Activated naive CD8-positive, alpha-beta T cell treated with anti-CD3 and anti-CD28 coated beads, Interleukin-2, amount 50 U/mL, for 24 hours (primary cell): ENCODE data around the gene KCNJ8.

Source experiments
- ATAC-seq: fragments of 150-1000 bp; cut with Tn5 transposase; one replicate; pipeline ENCODE4 v1.10.0; 2021
- DNase-seq: peaks from one replicate; pipeline ENCODE4 v3.0.0; 2021
- H3K27ac Mint-ChIP-seq: one replicate; pipeline ENCODE4 v1.8.0; 2021; ENCODE audit warnings: mild to moderate bottlenecking, mixed read lengths
- H3K27me3 Mint-ChIP-seq: one replicate; pipeline ENCODE4 v1.8.0; 2021; ENCODE audit warnings: mixed read lengths
- H3K36me3 Mint-ChIP-seq: one replicate; pipeline ENCODE4 v1.8.0; 2021; ENCODE audit warnings: low read depth, mixed read lengths
- H3K4me1 Mint-ChIP-seq: one replicate; pipeline ENCODE4 v1.8.0; 2021; ENCODE audit warnings: mixed read lengths
- H3K4me3 Mint-ChIP-seq: one replicate; pipeline ENCODE4 v1.8.0; 2021; ENCODE audit warnings: mild to moderate bottlenecking, moderate library complexity, mixed read lengths
- H3K9me3 Mint-ChIP-seq: one replicate; pipeline ENCODE4 v1.8.0; 2021; ENCODE audit warnings: mixed read lengths

KCNJ8 gene

GRCh38 chr12:21766403-21766802 lies 8.1 kb downstream of the KCNJ8 start:
- H3K36me3 Mint-ChIP-seq = no peaks in the 10 kb centered on the region
- peaks cover 3% of the 10 kb centered on the region for H3K27me3 Mint-ChIP-seq
- H3K4me1 Mint-ChIP-seq = no peaks in the 10 kb centered on the region
- H3K27ac Mint-ChIP-seq = no peak overlapping the region
- ATAC-seq (no peak), DNase-seq (no peak)
- H3K4me3 Mint-ChIP-seq = no peak overlapping the region
- H3K9me3 Mint-ChIP-seq = no peaks in the 10 kb centered on the region

- Mint-ChIP-seq H3K36me3 (no peaks in the 10 kb centered on the region), H3K27ac (no peak overlapping the region), H3K9me3 (no peaks in the 10 kb centered on the region), H3K4me3 (no peak overlapping the region), H3K27me3 (peaks cover 3% of the 10 kb centered on the region), H3K4me1 (no peaks in the 10 kb centered on the region)
- no peak for ATAC-seq
- DNase-seq = no peak
These were observed 9.6 kb downstream of the KCNJ8 start for GRCh38 chr12:21764950-21765349.

- no peak for DNase-seq
- H3K9me3 Mint-ChIP-seq = peaks cover 3% of the 10 kb centered on the region
- no peaks in the 10 kb centered on the region for H3K36me3 Mint-ChIP-seq
- ATAC-seq = no peak
- no peak overlapping the region for H3K27ac Mint-ChIP-seq
- peaks cover 3% of the 10 kb centered on the region for H3K27me3 Mint-ChIP-seq
- H3K4me3 Mint-ChIP-seq = no peak overlapping the region
- H3K4me1 Mint-ChIP-seq = no peaks in the 10 kb centered on the region
These were observed 10.4 kb downstream of the KCNJ8 start for GRCh38 chr12:21764065-21764464.

GRCh38 chr12:21763531-21763930 lies 11.0 kb downstream of the KCNJ8 start:
- Mint-ChIP-seq H3K9me3 (peaks cover 3% of the 10 kb centered on the region), H3K27ac (no peak overlapping the region), H3K27me3 (peaks cover 3% of the 10 kb centered on the region), H3K36me3 (no peaks in the 10 kb centered on the region), H3K4me1 (no peaks in the 10 kb centered on the region), H3K4me3 (no peak overlapping the region)
- DNase-seq = no peak
- no peak for ATAC-seq

GRCh38 chr12:21759737-21760136 lies 14.8 kb downstream of the KCNJ8 start:
- no peak for ATAC-seq
- no peak for DNase-seq
- no peaks in the 10 kb centered on the region for H3K36me3 Mint-ChIP-seq
- no peak overlapping the region for H3K4me3 Mint-ChIP-seq
- H3K9me3 Mint-ChIP-seq = peaks cover 3% of the 10 kb centered on the region
- peaks cover 3% of the 10 kb centered on the region for H3K27me3 Mint-ChIP-seq
- no peaks in the 10 kb centered on the region for H3K4me1 Mint-ChIP-seq
- no peak overlapping the region for H3K27ac Mint-ChIP-seq

- Mint-ChIP-seq H3K27ac (no peak overlapping the region), H3K9me3 (peaks cover 3% of the 10 kb centered on the region), H3K4me1 (no peaks in the 10 kb centered on the region), H3K4me3 (no peak overlapping the region), H3K36me3 (no peaks in the 10 kb centered on the region), H3K27me3 (peaks cover 3% of the 10 kb centered on the region)
- no peak for ATAC-seq
- DNase-seq = no peak
These were observed 16.8 kb downstream of the KCNJ8 start for GRCh38 chr12:21757735-21758134.

- no peak overlapping the region for H3K27ac Mint-ChIP-seq
- H3K36me3 Mint-ChIP-seq = no peaks in the 10 kb centered on the region
- H3K27me3 Mint-ChIP-seq = no peaks in the 10 kb centered on the region
- DNase-seq = no peak
- no peak for ATAC-seq
- peaks cover 3% of the 10 kb centered on the region for H3K9me3 Mint-ChIP-seq
- no peaks in the 10 kb centered on the region for H3K4me1 Mint-ChIP-seq
- no peak overlapping the region for H3K4me3 Mint-ChIP-seq
These were observed 17.8 kb downstream of the KCNJ8 start for GRCh38 chr12:21756699-21757098.

- ATAC-seq (no peak), DNase-seq (no peak)
- H3K4me1 Mint-ChIP-seq = no peaks in the 10 kb centered on the region
- H3K4me3 Mint-ChIP-seq = no peak overlapping the region
- no peaks in the 10 kb centered on the region for H3K36me3 Mint-ChIP-seq
- H3K9me3 Mint-ChIP-seq = no peaks in the 10 kb centered on the region
- H3K27me3 Mint-ChIP-seq = peaks cover 3% of the 10 kb centered on the region
- H3K27ac Mint-ChIP-seq = no peak overlapping the region
These were observed 23.0 kb downstream of the KCNJ8 start for GRCh38 chr12:21751517-21751916.

GRCh38 chr12:21745258-21745657 lies 29.2 kb downstream of the KCNJ8 start:
- DNase-seq = no peak
- Mint-ChIP-seq H3K27me3 (peaks cover 13% of the 10 kb centered on the region), H3K4me3 (no peak overlapping the region), H3K36me3 (no peaks in the 10 kb centered on the region), H3K27ac (no peak overlapping the region), H3K4me1 (no peaks in the 10 kb centered on the region), H3K9me3 (peaks cover 6% of the 10 kb centered on the region)
- no peak for ATAC-seq

- no peaks in the 10 kb centered on the region for H3K36me3 Mint-ChIP-seq
- peaks cover 12% of the 10 kb centered on the region for H3K27me3 Mint-ChIP-seq
- no peak for DNase-seq
- H3K4me1 Mint-ChIP-seq = no peaks in the 10 kb centered on the region
- no peaks in the 10 kb centered on the region for H3K9me3 Mint-ChIP-seq
- no peak overlapping the region for H3K27ac Mint-ChIP-seq
- no peak for ATAC-seq
- no peak overlapping the region for H3K4me3 Mint-ChIP-seq
These were observed 43.4 kb downstream of the KCNJ8 start for GRCh38 chr12:21731144-21731543.

- H3K9me3 Mint-ChIP-seq = no peaks in the 10 kb centered on the region
- no peak for DNase-seq
- no peak for ATAC-seq
- no peaks in the 10 kb centered on the region for H3K36me3 Mint-ChIP-seq
- H3K4me3 Mint-ChIP-seq = no peak overlapping the region
- H3K27me3 Mint-ChIP-seq = peaks cover 4% of the 10 kb centered on the region
- no peak overlapping the region for H3K27ac Mint-ChIP-seq
- H3K4me1 Mint-ChIP-seq = no peaks in the 10 kb centered on the region
These were observed 48.8 kb downstream of the KCNJ8 start for GRCh38 chr12:21725731-21726130.

GRCh38 chr12:21718944-21719650 lies 55.4 kb downstream of the KCNJ8 start:
- no peak for ATAC-seq
- no peak overlapping the region for H3K27ac Mint-ChIP-seq
- DNase-seq = no peak
- peaks cover 8% of the 10 kb centered on the region for H3K27me3 Mint-ChIP-seq
- H3K36me3 Mint-ChIP-seq = no peaks in the 10 kb centered on the region
- no peak overlapping the region for H3K4me3 Mint-ChIP-seq
- no peaks in the 10 kb centered on the region for H3K4me1 Mint-ChIP-seq
- no peaks in the 10 kb centered on the region for H3K9me3 Mint-ChIP-seq

GRCh38 chr12:21718403-21718802 lies 56.1 kb downstream of the KCNJ8 start:
- no peaks in the 10 kb centered on the region for H3K36me3 Mint-ChIP-seq

GRCh38 chr12:21717767-21718166 lies 56.7 kb downstream of the KCNJ8 start:
- DNase-seq (no peak), ATAC-seq (no peak)
- H3K4me3 Mint-ChIP-seq = no peak overlapping the region
- no peaks in the 10 kb centered on the region for H3K4me1 Mint-ChIP-seq
- peaks cover 10% of the 10 kb centered on the region for H3K27me3 Mint-ChIP-seq
- no peaks in the 10 kb centered on the region for H3K9me3 Mint-ChIP-seq
- H3K27ac Mint-ChIP-seq = no peak overlapping the region
- H3K36me3 Mint-ChIP-seq = no peaks in the 10 kb centered on the region

More at GRCh38 chr12:21718403-21718802, 56.1 kb downstream of the KCNJ8 start:
- peaks cover 10% of the 10 kb centered on the region for H3K27me3 Mint-ChIP-seq
- no peaks in the 10 kb centered on the region for H3K4me1 Mint-ChIP-seq
- H3K9me3 Mint-ChIP-seq = no peaks in the 10 kb centered on the region
- ATAC-seq = no peak
- no peak overlapping the region for H3K4me3 Mint-ChIP-seq
- no peak overlapping the region for H3K27ac Mint-ChIP-seq
- no peak for DNase-seq

- Mint-ChIP-seq H3K4me1 (no peaks in the 10 kb centered on the region), H3K27me3 (peaks cover 12% of the 10 kb centered on the region), H3K27ac (no peak overlapping the region), H3K4me3 (no peak overlapping the region), H3K9me3 (no peaks in the 10 kb centered on the region), H3K36me3 (no peaks in the 10 kb centered on the region)
- ATAC-seq (no peak), DNase-seq (no peak)
These were observed 59.1 kb downstream of the KCNJ8 start for GRCh38 chr12:21715386-21715785.
